PC-9 (cell line): ENCODE measurements around the gene ARL9.

Source experiments
- CTCF ChIP-seq: fragments of 200-600 bp; sonication (generic); conservative IDR thresholded peaks from 2 replicates; pipeline ENCODE4 v1.6.1; 2017; ENCODE audit warnings: mixed run types, antibody characterized with exemption, mild to moderate bottlenecking, moderate library complexity
- EZH2 ChIP-seq: fragments of 200-600 bp; sonication (generic); IDR thresholded peaks from 2 replicates; pipeline ENCODE4 v1.8.0; 2017; ENCODE audit warnings: antibody characterized with exemption, low read depth

DNA sequence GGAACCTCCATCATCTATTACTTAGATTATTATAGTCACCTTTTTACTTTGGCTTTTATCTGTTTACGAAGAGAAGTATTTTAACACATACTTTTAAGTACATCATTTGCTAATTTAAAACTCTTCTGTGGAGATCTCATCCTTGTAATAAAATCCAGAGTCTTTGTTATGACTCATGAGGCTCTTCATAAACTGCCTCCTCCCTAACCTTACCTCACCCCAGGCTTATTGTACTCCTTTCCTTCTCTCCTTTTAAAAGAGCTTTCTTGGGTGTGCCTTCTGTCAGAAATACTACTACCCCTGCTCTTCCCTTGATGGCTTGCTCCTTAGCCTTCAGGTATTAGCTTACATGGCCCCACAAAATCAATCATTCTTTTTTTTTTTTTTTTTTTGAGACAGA is 6.6 kb downstream of the ARL9 start:
- no peak for TF ChIP-seq CTCF
- TF ChIP-seq EZH2, result no peak
